ENCODE measurements around the gene SLC26A8.

SLC26A8 gene, protein sequence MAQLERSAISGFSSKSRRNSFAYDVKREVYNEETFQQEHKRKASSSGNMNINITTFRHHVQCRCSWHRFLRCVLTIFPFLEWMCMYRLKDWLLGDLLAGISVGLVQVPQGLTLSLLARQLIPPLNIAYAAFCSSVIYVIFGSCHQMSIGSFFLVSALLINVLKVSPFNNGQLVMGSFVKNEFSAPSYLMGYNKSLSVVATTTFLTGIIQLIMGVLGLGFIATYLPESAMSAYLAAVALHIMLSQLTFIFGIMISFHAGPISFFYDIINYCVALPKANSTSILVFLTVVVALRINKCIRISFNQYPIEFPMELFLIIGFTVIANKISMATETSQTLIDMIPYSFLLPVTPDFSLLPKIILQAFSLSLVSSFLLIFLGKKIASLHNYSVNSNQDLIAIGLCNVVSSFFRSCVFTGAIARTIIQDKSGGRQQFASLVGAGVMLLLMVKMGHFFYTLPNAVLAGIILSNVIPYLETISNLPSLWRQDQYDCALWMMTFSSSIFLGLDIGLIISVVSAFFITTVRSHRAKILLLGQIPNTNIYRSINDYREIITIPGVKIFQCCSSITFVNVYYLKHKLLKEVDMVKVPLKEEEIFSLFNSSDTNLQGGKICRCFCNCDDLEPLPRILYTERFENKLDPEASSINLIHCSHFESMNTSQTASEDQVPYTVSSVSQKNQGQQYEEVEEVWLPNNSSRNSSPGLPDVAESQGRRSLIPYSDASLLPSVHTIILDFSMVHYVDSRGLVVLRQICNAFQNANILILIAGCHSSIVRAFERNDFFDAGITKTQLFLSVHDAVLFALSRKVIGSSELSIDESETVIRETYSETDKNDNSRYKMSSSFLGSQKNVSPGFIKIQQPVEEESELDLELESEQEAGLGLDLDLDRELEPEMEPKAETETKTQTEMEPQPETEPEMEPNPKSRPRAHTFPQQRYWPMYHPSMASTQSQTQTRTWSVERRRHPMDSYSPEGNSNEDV

DNA sequence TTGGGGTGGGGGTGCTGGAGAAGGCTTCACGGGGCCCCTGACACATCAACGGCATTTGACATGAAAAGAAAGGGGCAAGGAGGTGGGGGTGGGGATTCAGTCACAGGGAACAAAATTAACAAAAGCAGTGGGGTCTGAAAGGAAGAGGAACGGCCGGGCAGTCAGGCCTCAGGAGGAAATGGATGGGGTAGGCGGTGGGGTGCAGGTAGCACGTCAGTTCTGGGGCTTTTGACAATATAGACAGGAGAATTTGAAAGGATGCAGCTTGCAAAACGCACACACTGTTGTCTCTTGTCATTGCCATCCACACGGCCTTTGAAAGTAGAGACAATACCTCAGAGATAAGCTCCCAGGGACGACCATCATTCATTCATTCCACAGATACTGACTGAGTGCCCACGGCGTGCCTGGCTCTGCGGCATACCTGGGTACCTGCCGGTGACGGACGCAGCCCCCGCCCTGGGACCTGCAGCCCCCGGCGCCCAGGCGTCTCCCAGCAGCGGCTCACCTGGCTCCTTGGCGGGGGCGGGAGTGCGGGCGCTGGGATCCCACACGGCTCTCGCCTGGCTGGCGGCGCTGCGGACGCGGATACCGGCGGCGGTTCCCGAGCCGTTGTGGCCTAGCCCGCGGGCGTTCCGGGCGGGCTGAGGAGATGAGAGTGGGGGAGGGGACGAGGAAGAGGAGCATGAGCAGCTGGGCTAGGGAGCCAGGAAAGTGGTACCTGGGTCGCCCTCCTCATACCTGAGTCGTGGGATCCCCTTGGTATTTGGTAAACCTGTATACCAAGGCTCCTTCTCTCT lies at the start of gene SLC26A8:
SLC26A8 (minus strand) TSS at position 646 of the 800 bp plus-strand sequence. CDS start 4,934 bp downstream, outside the sequence.
- Histone ChIP-seq H3K4me1 (ENCODE audit: control insufficient read depth, insufficient read depth, low read length) (peaks cover 32% of the 10 kb centered on the region), H3K9ac (ENCODE audit: low read depth, low read length) (no peak within 1 kb of the TSS), H3K27me3 (ENCODE audit: control insufficient read depth, insufficient read depth, low read length) (peaks cover 11% of the 10 kb centered on the region; the same call in 1 of the 2 replicates), H3K4me3 (ENCODE audit: low read depth, low read length) (peak within 1 kb of the TSS; percentile 58), H3K36me3 (ENCODE audit: control insufficient read depth, insufficient read depth, low read length) (no peaks in the 10 kb centered on the region), H3K9me3 (ENCODE audit: control insufficient read depth, insufficient read depth, low read length) (no peaks in the 10 kb centered on the region), H3K27ac (ENCODE audit: low read depth, low read length) (no peak within 1 kb of the TSS)

DNA sequence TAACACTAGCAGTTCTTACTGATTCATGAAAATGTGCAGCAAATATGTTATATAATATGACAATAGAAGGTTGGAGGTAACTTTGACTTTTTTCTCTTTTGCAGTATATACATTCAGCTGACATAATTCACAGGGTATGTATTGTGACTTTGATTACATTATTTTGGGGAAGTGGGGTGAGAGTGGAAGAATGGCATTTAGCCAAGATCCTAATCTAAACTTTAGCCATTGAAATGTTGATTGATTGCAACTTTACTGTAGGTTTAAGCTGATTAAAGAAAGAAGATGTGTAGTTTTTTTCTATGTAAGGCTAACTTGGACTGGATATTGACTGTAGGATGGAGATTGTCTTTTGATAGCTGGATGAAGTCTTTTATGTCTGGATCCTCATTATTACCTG lies 49.1 kb upstream of the SLC26A8 start:
- Histone ChIP-seq H3K4me3 (ENCODE audit: low read depth, low read length) (no peak overlapping the region), H3K9ac (ENCODE audit: low read depth, low read length) (no peak overlapping the region), H3K36me3 (ENCODE audit: control insufficient read depth, insufficient read depth, low read length) (peaks cover 33% of the 10 kb centered on the region), H3K9me3 (ENCODE audit: control insufficient read depth, insufficient read depth, low read length) (no peaks in the 10 kb centered on the region), H3K27me3 (ENCODE audit: control insufficient read depth, insufficient read depth, low read length) (no peaks in the 10 kb centered on the region), H3K27ac (ENCODE audit: low read depth, low read length) (no peak overlapping the region), H3K4me1 (ENCODE audit: control insufficient read depth, insufficient read depth, low read length) (0 out of 2 replicates have a peak, but pooled peaks cover 2% of the 10 kb centered on the region)

DNA sequence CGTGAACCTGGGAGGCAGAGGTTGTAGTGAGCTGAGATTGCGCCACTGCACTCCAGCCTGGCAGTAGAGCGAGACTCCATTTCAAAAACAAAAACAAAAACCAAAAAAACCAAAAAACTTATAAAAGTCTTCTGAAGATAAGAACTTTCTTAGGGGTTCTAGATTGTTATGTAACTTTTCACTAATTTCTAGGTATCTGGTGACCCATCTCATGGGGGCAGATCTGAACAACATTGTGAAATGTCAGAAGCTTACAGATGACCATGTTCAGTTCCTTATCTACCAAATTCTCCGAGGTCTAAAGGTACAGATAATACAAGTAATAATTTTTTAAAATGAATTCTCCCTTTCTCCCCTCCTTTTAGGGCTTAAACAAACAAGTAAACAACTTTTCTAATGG lies 48.2 kb upstream of the SLC26A8 start:
- H3K27me3 ChIP-seq (ENCODE audit: control insufficient read depth, insufficient read depth, low read length) = no peaks in the 10 kb centered on the region
- H3K36me3 ChIP-seq (ENCODE audit: control insufficient read depth, insufficient read depth, low read length) = peaks cover 25% of the 10 kb centered on the region
- no peaks in the 10 kb centered on the region for H3K9me3 ChIP-seq (ENCODE audit: control insufficient read depth, insufficient read depth, low read length)
- no peak overlapping the region for H3K4me3 ChIP-seq (ENCODE audit: low read depth, low read length)
- no peaks in the 10 kb centered on the region for H3K4me1 ChIP-seq (ENCODE audit: control insufficient read depth, insufficient read depth, low read length)
- H3K27ac ChIP-seq (ENCODE audit: low read depth, low read length) = no peak overlapping the region
- H3K9ac ChIP-seq (ENCODE audit: low read depth, low read length) = no peak overlapping the region

DNA sequence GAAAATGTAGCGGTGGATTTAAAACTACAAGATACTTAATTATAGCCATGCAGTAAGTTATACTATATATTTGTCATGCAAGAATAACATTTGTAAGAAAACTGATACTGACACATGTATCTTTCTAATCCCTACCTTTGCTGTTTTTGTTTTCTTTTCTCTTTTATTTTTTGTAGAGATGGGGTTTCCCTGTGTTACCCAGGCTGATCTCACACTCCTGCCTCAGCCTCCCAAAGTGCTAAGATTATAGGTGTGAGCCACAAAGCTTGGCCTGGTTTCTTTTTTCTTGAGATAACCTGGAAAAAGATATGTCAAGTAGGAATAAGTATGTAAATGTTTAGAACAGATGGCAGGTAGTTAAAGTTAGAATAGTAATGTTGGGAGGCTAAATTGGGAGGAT lies 47.3 kb upstream of the SLC26A8 start:
- Histone ChIP-seq H3K4me1 (ENCODE audit: control insufficient read depth, insufficient read depth, low read length) (no peaks in the 10 kb centered on the region), H3K36me3 (ENCODE audit: control insufficient read depth, insufficient read depth, low read length) (peaks cover 15% of the 10 kb centered on the region), H3K9ac (ENCODE audit: low read depth, low read length) (no peak overlapping the region), H3K9me3 (ENCODE audit: control insufficient read depth, insufficient read depth, low read length) (no peaks in the 10 kb centered on the region), H3K4me3 (ENCODE audit: low read depth, low read length) (no peak overlapping the region), H3K27me3 (ENCODE audit: control insufficient read depth, insufficient read depth, low read length) (no peaks in the 10 kb centered on the region), H3K27ac (ENCODE audit: low read depth, low read length) (no peak overlapping the region)

DNA sequence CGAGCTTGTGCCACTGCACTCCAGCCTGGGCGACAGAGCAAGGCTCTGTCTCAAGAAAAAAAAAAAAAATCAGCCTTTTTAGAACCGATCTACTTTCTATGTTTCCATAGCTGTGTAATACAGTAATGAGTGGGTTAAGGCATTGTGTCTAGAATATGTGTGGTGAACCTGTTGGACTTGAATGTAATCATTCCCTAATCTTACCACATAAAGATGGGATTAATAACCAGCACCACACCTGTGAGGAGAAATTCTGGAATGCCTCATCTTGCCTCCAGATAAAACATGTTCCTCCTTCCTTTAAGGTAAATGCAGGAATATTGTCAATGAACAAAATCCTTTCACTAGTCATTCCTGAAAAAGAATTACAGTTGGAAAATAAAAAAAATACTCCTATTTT lies 46.8 kb upstream of the SLC26A8 start:
- Histone ChIP-seq H3K27ac (ENCODE audit: low read depth, low read length) (no peak overlapping the region), H3K36me3 (ENCODE audit: control insufficient read depth, insufficient read depth, low read length) (0 out of 2 replicates have a peak, but pooled peaks cover 11% of the 10 kb centered on the region), H3K27me3 (ENCODE audit: control insufficient read depth, insufficient read depth, low read length) (no peaks in the 10 kb centered on the region), H3K4me1 (ENCODE audit: control insufficient read depth, insufficient read depth, low read length) (no peaks in the 10 kb centered on the region), H3K9me3 (ENCODE audit: control insufficient read depth, insufficient read depth, low read length) (no peaks in the 10 kb centered on the region), H3K9ac (ENCODE audit: low read depth, low read length) (no peak overlapping the region), H3K4me3 (ENCODE audit: low read depth, low read length) (no peak overlapping the region)

DNA sequence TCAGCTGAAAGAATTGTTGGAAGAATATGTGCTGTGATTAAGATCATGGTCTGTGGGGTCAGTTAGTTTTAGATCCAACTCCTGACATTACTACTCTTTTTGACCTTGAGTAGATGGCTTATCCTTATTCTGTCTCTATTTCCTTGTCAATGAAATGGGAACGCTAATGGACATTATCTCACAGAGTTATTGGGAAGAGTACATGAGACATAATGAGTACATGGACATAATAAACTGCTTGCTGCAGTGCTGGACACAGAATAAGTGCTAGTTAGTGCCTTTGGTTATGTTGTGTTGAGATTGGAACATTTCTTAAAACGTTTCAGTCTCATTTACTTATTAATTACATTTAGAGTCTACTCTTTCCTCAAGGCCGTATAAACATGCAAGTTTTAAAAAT lies 45.8 kb upstream of the SLC26A8 start:
- H3K9me3 ChIP-seq (ENCODE audit: control insufficient read depth, insufficient read depth, low read length) = no peaks in the 10 kb centered on the region
- H3K9ac ChIP-seq (ENCODE audit: low read depth, low read length) = no peak overlapping the region
- no peak overlapping the region for H3K4me3 ChIP-seq (ENCODE audit: low read depth, low read length)
- no peaks in the 10 kb centered on the region for H3K27me3 ChIP-seq (ENCODE audit: control insufficient read depth, insufficient read depth, low read length)
- peaks cover under 1% of the 10 kb centered on the region; the same call in 1 of the 2 replicates for H3K4me1 ChIP-seq (ENCODE audit: control insufficient read depth, insufficient read depth, low read length)
- H3K36me3 ChIP-seq (ENCODE audit: control insufficient read depth, insufficient read depth, low read length) = 0 out of 2 replicates have a peak, but pooled peaks cover 5% of the 10 kb centered on the region
- no peak overlapping the region for H3K27ac ChIP-seq (ENCODE audit: low read depth, low read length)

DNA sequence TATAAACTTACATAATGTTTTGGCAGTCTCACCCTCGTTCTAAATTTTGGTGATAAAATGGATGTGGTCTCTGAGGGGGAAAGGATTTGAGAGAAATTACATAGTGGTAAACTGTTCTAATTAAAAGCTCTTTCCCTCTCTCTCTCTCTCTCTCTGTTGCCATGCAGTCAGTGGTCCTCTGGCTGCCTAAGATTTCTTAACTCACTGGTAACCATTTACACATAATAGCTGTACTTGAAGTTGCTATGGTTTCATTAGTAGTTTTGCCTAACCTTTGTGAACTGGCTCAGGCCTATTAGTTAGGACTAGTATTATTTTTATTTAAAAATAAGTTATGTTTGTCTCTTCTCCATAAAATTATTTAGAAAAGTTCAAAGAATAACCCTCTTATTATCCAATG lies 45.1 kb upstream of the SLC26A8 start:
- Histone ChIP-seq H3K4me3 (ENCODE audit: low read depth, low read length) (no peak overlapping the region), H3K27ac (ENCODE audit: low read depth, low read length) (no peak overlapping the region), H3K4me1 (ENCODE audit: control insufficient read depth, insufficient read depth, low read length) (peaks cover 7% of the 10 kb centered on the region; the same call in 1 of the 2 replicates), H3K36me3 (ENCODE audit: control insufficient read depth, insufficient read depth, low read length) (0 out of 2 replicates have a peak, but pooled peaks cover 5% of the 10 kb centered on the region), H3K9me3 (ENCODE audit: control insufficient read depth, insufficient read depth, low read length) (no peaks in the 10 kb centered on the region), H3K9ac (ENCODE audit: low read depth, low read length) (no peak overlapping the region), H3K27me3 (ENCODE audit: control insufficient read depth, insufficient read depth, low read length) (no peaks in the 10 kb centered on the region)

DNA sequence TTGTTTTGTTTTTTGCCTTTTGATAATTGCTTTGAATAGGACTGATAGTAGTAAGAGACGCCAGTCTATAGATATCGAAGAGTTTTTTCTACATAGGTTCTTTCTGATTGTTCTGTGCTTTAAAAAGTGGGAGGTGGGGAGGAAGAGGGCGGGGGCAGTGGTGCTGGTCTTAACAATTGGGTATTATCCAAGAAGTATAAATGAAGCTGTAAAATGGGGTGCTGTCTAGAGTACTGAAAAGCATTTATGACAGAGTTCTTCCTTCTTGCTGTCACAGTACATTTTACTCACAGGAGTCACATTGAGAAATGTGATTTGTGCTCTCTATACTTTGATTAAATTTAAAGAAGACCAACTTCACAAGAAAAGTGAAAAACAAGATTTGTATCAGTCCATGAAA lies 44.1 kb upstream of the SLC26A8 start:
- H3K4me1 ChIP-seq (ENCODE audit: control insufficient read depth, insufficient read depth, low read length) = peaks cover 8% of the 10 kb centered on the region; the same call in 1 of the 2 replicates
- no peak overlapping the region for H3K4me3 ChIP-seq (ENCODE audit: low read depth, low read length)
- no peaks in the 10 kb centered on the region for H3K36me3 ChIP-seq (ENCODE audit: control insufficient read depth, insufficient read depth, low read length)
- no peaks in the 10 kb centered on the region for H3K9me3 ChIP-seq (ENCODE audit: control insufficient read depth, insufficient read depth, low read length)
- H3K9ac ChIP-seq (ENCODE audit: low read depth, low read length) = no peak overlapping the region
- H3K27me3 ChIP-seq (ENCODE audit: control insufficient read depth, insufficient read depth, low read length) = no peaks in the 10 kb centered on the region
- no peak overlapping the region for H3K27ac ChIP-seq (ENCODE audit: low read depth, low read length)

DNA sequence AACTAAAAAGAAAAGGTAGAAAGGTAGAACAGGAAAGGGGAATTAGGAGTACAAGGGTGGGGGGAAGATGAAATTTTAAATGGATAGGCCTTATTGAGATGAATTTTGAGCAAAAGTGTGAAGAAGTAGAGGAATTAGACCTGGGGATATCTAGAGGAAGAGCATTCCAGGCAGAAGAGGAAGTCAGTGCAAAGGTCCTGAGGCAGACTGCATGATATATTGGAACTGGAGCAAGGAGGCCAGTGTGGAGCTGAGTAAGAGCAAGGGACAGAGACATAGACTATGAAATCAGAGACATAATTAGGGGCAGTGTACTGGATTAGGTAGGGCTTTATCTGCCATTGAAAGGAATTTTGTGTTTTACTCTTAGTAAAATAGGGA lies 43.6 kb upstream of the SLC26A8 start:
- Histone ChIP-seq H3K9ac (ENCODE audit: low read depth, low read length) (no peak overlapping the region), H3K4me3 (ENCODE audit: low read depth, low read length) (no peak overlapping the region), H3K27me3 (ENCODE audit: control insufficient read depth, insufficient read depth, low read length) (no peaks in the 10 kb centered on the region), H3K9me3 (ENCODE audit: control insufficient read depth, insufficient read depth, low read length) (no peaks in the 10 kb centered on the region), H3K27ac (ENCODE audit: low read depth, low read length) (no peak overlapping the region), H3K4me1 (ENCODE audit: control insufficient read depth, insufficient read depth, low read length) (peaks cover 8% of the 10 kb centered on the region; the same call in 1 of the 2 replicates), H3K36me3 (ENCODE audit: control insufficient read depth, insufficient read depth, low read length) (no peaks in the 10 kb centered on the region)

DNA sequence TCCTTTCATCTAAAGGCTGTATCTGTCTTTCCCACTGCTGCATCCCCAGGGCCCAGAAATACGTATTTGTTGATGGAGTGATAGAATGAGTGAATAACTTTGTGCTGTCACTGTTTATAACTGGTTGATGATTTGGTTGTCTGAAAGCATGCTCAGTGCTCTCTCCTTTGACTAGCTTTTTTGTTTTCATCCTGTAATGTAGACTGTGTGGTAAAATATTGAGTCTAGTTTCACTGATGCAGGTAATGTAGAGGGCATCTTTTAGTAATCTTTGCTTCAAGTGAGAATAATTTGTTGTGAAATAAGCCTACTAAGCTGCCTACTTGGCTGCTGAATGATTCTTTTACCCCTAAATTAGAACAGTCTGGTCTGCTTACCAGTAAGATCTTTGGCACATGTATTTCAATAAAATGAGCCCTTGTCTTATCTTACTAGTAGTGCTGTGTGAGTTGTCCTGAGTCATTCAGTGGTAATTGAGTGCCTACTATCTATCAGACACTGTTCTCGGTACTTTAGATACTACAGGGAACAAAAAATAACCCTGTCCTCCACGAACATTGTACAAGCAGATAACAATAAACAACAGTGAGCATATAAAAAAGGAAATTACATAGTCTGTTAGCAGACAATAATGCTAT lies 43.1 kb upstream of the SLC26A8 start:
- no peaks in the 10 kb centered on the region for H3K27me3 ChIP-seq (ENCODE audit: control insufficient read depth, insufficient read depth, low read length)
- peaks cover 8% of the 10 kb centered on the region; the same call in 1 of the 2 replicates for H3K4me1 ChIP-seq (ENCODE audit: control insufficient read depth, insufficient read depth, low read length)
- H3K27ac ChIP-seq (ENCODE audit: low read depth, low read length) = no peak overlapping the region
- H3K9ac ChIP-seq (ENCODE audit: low read depth, low read length) = no peak overlapping the region
- H3K36me3 ChIP-seq (ENCODE audit: control insufficient read depth, insufficient read depth, low read length) = no peaks in the 10 kb centered on the region
- H3K9me3 ChIP-seq (ENCODE audit: control insufficient read depth, insufficient read depth, low read length) = no peaks in the 10 kb centered on the region
- H3K4me3 ChIP-seq (ENCODE audit: low read depth, low read length) = no peak overlapping the region

Measured in HUES48 (cell line).